ENCODE results near the gene NMNAT3.

DNA sequence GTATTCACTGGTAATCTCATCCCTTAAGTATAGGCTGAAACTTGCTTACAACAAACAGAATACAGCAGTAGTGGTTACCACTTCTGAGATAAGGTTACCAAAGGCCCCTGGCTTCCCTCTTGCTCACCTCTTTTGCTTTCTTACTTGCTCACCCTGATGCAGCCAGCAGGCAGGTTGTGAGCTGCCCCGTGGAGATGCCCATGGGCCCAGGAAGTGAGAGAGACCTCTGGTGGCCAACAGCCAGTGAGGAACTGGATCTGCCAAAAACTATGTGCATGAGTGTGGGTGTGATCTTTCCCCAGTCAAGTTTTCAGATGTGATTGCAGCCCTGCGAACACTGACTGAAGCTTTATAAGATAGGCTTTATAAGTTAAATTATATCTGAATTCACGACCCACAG is 48.7 kb downstream of the NMNAT3 start:
- no peak for TF ChIP-seq EZH2 (IDR thresholded peaks at IDR 0.05; ENCODE audit: low read length)
- TF ChIP-seq, protein P1, sequence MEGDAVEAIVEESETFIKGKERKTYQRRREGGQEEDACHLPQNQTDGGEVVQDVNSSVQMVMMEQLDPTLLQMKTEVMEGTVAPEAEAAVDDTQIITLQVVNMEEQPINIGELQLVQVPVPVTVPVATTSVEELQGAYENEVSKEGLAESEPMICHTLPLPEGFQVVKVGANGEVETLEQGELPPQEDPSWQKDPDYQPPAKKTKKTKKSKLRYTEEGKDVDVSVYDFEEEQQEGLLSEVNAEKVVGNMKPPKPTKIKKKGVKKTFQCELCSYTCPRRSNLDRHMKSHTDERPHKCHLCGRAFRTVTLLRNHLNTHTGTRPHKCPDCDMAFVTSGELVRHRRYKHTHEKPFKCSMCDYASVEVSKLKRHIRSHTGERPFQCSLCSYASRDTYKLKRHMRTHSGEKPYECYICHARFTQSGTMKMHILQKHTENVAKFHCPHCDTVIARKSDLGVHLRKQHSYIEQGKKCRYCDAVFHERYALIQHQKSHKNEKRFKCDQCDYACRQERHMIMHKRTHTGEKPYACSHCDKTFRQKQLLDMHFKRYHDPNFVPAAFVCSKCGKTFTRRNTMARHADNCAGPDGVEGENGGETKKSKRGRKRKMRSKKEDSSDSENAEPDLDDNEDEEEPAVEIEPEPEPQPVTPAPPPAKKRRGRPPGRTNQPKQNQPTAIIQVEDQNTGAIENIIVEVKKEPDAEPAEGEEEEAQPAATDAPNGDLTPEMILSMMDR (optimal IDR thresholded peaks at IDR 0.05 in 1 of 3, IDR thresholded peaks at IDR 0.05 in 1 of 3, conservative IDR thresholded peaks at IDR 0.05 in 1 of 3; ENCODE audit: extremely low read depth in 1 of 3, insufficient read depth in 2 of 3, low read length in 3 of 3) = peak; percentile 77 to 81 (median 78)

Measured in keratinocyte (primary cell).